ACC112 (cell line): ENCODE results near the gene MYLK4.
A peak's percentile ranks its signal among the peaks of the same experiment; 100 is the strongest.

Source experiments
- H2AFZ ChIP-seq: fragments of 200-600 bp; sonication (generic); one replicate; pipeline ENCODE4 v1.6.0; 2017; ENCODE audit warnings: antibody characterized with exemption, low read length; ENCODE audit not compliant: unreplicated experiment
- H3K27ac ChIP-seq: fragments of 200-600 bp; sonication (generic); 2 replicates; pipeline ENCODE4 v1.5.1; 2014; ENCODE audit warnings: low read depth, mild to moderate bottlenecking, antibody characterized with exemption, low read length, moderate library complexity
- H3K27me3 ChIP-seq: fragments of 200-600 bp; sonication (generic); 2 replicates; pipeline ENCODE4 v1.6.1; 2014; ENCODE audit warnings: mild to moderate bottlenecking, antibody characterized with exemption, low read length, moderate library complexity, mixed read lengths; ENCODE audit not compliant: insufficient read depth
- H3K36me3 ChIP-seq: fragments of 200-600 bp; sonication (generic); 2 replicates; pipeline ENCODE4 v1.6.1; 2016; ENCODE audit warnings: mild to moderate bottlenecking, antibody characterized with exemption, low read length, moderate library complexity, mixed read lengths; ENCODE audit not compliant: insufficient read depth
- H3K4me1 ChIP-seq: fragments of 200-600 bp; sonication (generic); one replicate; pipeline ENCODE4 v1.6.1; 2016; ENCODE audit warnings: low read length, mixed read lengths; ENCODE audit not compliant: insufficient read depth, unreplicated experiment, control insufficient read depth
- H3K4me3 ChIP-seq: fragments of 200-600 bp; sonication (generic); 2 replicates; pipeline ENCODE4 v1.5.1; 2014; ENCODE audit warnings: mild to moderate bottlenecking, low read depth, low read length
- H3K79me2 ChIP-seq: fragments of 200-600 bp; sonication (generic); one replicate; pipeline ENCODE4 v1.6.0; 2016; ENCODE audit warnings: low read length; ENCODE audit not compliant: control insufficient read depth, unreplicated experiment, insufficient read depth

The MYLK4 gene

GRCh38 chr6:2630359-2630758, 120.4 kb downstream of the MYLK4 start:
- Histone ChIP-seq H3K27me3 (no peaks in the 10 kb centered on the region), H3K4me1 (peaks cover 62% of the 10 kb centered on the region), H3K79me2 (no peaks in the 10 kb centered on the region), H3K27ac (peak overlapping the region; percentile 92), H2AFZ (peak overlapping the region; percentile 52), H3K4me3 (peak overlapping the region; percentile 25), H3K36me3 (no peaks in the 10 kb centered on the region)

DNA sequence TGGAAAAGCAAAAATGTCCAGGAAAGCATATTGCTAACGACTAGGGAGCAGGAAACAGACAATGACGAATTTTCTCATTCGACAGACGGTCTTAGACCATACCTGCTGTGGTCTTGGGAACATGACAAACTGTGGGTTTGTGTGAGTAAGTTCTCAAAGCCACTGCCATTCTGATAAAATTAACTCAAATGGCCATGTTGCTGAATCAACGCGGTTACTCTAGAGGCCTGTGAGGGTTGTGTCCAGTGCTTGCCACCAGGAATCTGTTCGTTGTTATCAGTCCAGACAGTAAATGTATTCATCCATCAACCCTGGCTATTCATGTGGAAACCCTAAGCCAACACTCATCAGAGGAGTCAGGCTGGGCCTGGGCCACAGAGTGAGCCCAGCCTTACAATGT, 124.3 kb downstream of the MYLK4 start:
- Histone ChIP-seq H3K27me3 (no peaks in the 10 kb centered on the region), H2AFZ (peak overlapping the region; percentile 85), H3K36me3 (no peaks in the 10 kb centered on the region), H3K27ac (peak overlapping the region; percentile 7; the same call in 1 of the 2 replicates), H3K79me2 (no peaks in the 10 kb centered on the region), H3K4me1 (peaks cover 36% of the 10 kb centered on the region), H3K4me3 (no peak overlapping the region)

DNA sequence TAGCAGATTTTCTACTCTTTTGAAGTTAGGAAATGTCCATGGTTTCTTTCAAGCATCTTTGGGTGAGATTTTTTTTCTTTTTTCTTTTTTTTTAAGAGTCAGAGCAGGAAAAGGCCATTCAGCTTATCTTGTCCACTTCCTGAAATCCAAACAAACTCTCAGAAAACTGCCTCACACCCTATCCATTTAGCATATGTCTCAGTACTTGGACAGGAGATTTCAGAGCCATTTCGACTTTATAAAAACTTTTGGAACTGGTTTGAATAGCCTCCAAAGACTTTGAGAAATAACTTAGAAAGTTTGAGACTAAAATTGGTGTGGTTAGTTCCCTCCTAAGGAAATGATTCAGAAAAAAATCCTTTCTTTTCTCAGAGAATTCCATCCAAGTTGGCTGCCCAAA, 125.1 kb downstream of the MYLK4 start:
- H3K79me2 ChIP-seq, result no peaks in the 10 kb centered on the region
- H3K4me3 ChIP-seq, result no peak overlapping the region
- no peaks in the 10 kb centered on the region for H3K36me3 ChIP-seq
- H3K27ac ChIP-seq, result no peak overlapping the region
- H3K4me1 ChIP-seq, result peaks cover 28% of the 10 kb centered on the region
- H2AFZ ChIP-seq, result no peak overlapping the region
- H3K27me3 ChIP-seq, result peaks cover 3% of the 10 kb centered on the region; the same call in 1 of the 2 replicates

GRCh38 chr6:2624177-2624576, 126.5 kb downstream of the MYLK4 start:
- H3K4me3 ChIP-seq, result no peak overlapping the region
- no peak overlapping the region for H2AFZ ChIP-seq
- H3K79me2 ChIP-seq, result no peaks in the 10 kb centered on the region
- H3K27ac ChIP-seq, result no peak overlapping the region
- H3K4me1 ChIP-seq, result peaks cover 20% of the 10 kb centered on the region
- no peaks in the 10 kb centered on the region for H3K36me3 ChIP-seq
- peaks cover 11% of the 10 kb centered on the region for H3K27me3 ChIP-seq

DNA sequence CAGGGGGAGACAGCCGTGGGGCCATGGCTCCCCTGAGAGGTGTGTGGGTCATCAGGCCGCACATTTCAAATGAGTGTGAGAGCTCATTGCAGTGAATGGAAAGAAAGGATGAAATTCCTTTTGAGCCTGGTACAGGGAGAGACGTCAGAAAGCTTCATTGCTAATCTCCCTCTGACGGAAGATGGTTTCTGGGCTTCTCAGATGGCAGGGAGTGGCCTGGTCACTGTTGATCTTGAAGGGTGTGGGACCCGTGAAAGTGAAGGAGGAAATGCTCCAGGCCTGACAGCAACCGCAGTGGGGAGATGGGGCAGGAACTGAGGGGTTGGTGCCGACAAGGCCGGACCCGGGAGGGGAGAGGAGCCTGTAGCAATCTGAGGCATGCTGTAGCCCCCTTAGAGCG, 127.4 kb downstream of the MYLK4 start:
- H3K27me3 ChIP-seq, result peaks cover 18% of the 10 kb centered on the region
- H3K4me1 ChIP-seq, result peaks cover 20% of the 10 kb centered on the region
- no peak overlapping the region for H3K27ac ChIP-seq
- no peaks in the 10 kb centered on the region for H3K79me2 ChIP-seq
- H3K36me3 ChIP-seq, result no peaks in the 10 kb centered on the region
- H3K4me3 ChIP-seq, result no peak overlapping the region
- no peak overlapping the region for H2AFZ ChIP-seq

GRCh38 chr6:2622671-2623070, 128.1 kb downstream of the MYLK4 start:
- Histone ChIP-seq H3K4me1 (peaks cover 20% of the 10 kb centered on the region), H3K36me3 (no peaks in the 10 kb centered on the region), H3K4me3 (no peak overlapping the region), H3K27me3 (peaks cover 18% of the 10 kb centered on the region), H2AFZ (no peak overlapping the region), H3K27ac (no peak overlapping the region), H3K79me2 (no peaks in the 10 kb centered on the region)

- no peak overlapping the region for H3K4me3 ChIP-seq
- peaks cover 23% of the 10 kb centered on the region for H3K27me3 ChIP-seq
- H3K79me2 ChIP-seq, result no peaks in the 10 kb centered on the region
- no peaks in the 10 kb centered on the region for H3K4me1 ChIP-seq
- H3K36me3 ChIP-seq, result no peaks in the 10 kb centered on the region
- no peak overlapping the region for H3K27ac ChIP-seq
- H2AFZ ChIP-seq, result no peak overlapping the region
These were observed 131.1 kb downstream of the MYLK4 start for GRCh38 chr6:2619651-2620050.

DNA sequence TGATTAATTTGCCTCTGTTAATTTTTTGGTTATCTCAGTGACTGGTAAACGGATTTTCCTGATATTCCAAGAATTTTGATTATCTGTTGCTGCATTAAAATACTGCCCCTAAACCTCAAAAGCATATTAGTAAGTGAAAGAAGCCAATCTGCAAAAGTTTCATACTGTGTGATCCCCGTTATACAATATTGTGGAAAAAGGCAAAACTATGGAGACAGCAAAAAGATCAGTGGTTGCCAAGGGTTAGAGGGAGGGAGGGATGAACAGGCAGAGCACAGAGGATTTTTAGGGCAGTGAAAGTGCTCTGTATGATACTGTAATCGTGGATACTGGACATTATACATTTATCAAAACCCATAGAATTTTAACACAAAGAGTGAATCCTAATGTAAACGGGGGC, 133.0 kb downstream of the MYLK4 start:
- Histone ChIP-seq H3K27ac (no peak overlapping the region), H3K4me3 (no peak overlapping the region), H3K36me3 (no peaks in the 10 kb centered on the region), H3K4me1 (no peaks in the 10 kb centered on the region), H3K27me3 (peaks cover 23% of the 10 kb centered on the region), H3K79me2 (no peaks in the 10 kb centered on the region), H2AFZ (no peak overlapping the region)

DNA sequence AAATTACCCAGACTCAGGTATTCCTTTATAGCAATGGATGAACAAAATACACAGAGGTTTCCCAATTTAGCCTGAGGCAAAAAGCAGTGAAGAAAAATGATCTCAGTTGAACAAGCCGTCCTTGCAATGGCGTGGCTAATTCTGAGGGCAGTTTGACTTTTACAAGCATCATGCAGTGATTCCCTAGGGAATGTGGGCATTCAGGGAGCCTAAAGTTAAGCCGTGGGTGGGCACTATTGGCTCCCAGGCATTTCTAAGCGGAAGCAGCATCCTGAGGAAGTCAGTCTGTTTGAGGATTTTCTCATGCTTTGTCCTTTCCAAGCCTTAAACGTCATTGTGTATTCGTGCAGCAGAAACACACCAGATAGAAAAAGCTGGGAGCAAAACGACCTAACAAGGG, 133.9 kb downstream of the MYLK4 start:
- Histone ChIP-seq H3K4me3 (no peak overlapping the region), H3K79me2 (no peaks in the 10 kb centered on the region), H2AFZ (no peak overlapping the region), H3K4me1 (no peaks in the 10 kb centered on the region), H3K36me3 (no peaks in the 10 kb centered on the region), H3K27ac (no peak overlapping the region), H3K27me3 (peaks cover 23% of the 10 kb centered on the region)

- H3K79me2 ChIP-seq, result no peaks in the 10 kb centered on the region
- no peak overlapping the region for H2AFZ ChIP-seq
- H3K27ac ChIP-seq, result no peak overlapping the region
- no peak overlapping the region for H3K4me3 ChIP-seq
- peaks cover 20% of the 10 kb centered on the region for H3K27me3 ChIP-seq
- H3K4me1 ChIP-seq, result peaks cover 5% of the 10 kb centered on the region
- H3K36me3 ChIP-seq, result no peaks in the 10 kb centered on the region
These were observed 135.5 kb downstream of the MYLK4 start for GRCh38 chr6:2615251-2615650.

- H3K4me3 ChIP-seq, result no peak overlapping the region
- H3K27ac ChIP-seq, result no peak overlapping the region
- H2AFZ ChIP-seq, result no peak overlapping the region
- peaks cover 18% of the 10 kb centered on the region for H3K27me3 ChIP-seq
- H3K4me1 ChIP-seq, result peaks cover 5% of the 10 kb centered on the region
- H3K36me3 ChIP-seq, result no peaks in the 10 kb centered on the region
- no peaks in the 10 kb centered on the region for H3K79me2 ChIP-seq
These were observed 135.9 kb downstream of the MYLK4 start for GRCh38 chr6:2614846-2615245.
